Panc1 (cell line): ENCODE results near the gene MACROD2. TPM values are rescaled to one million over a fixed set of nuclear protein-coding genes. Genes with fewer than 3 reads are reported as not detected.

Experiments used
- ATAC-seq: fragments of 200-7000 bp; cut with Tn5 transposase; 2 replicates; pipeline ENCODE4 v1.9.1; 2020; ENCODE audit warnings: mild to moderate bottlenecking, moderate library complexity
- BruUV-seq: library from RNA; stranded (reverse); fragments of 400-500 nt; replicated peaks from 2 replicates; lab custom pipeline; 2021; lab: Mats Ljungman, UMichigan
- CTCF ChIA-PET: fragments of 300-600 bp; sonication (Branson Sonifier 250); formaldehyde crosslinking; loops from one replicate; lab custom pipeline; 2022; ENCODE audit warnings: antibody characterized with exemption; lab: Charles Lee
- POLR2A ChIA-PET: fragments of 300-600 bp; sonication (Branson Sonifier 250); formaldehyde crosslinking; loops from one replicate; lab custom pipeline; 2022; ENCODE audit warnings: antibody characterized with exemption; lab: Charles Lee
- DNase-seq: peaks from one replicate; pipeline ENCODE4 v3.0.0-alpha.2; 2010; ENCODE audit warnings: low read depth, low spot score
- H3K27ac ChIP-seq: 2 replicates; pipeline ENCODE4 v1.5.1; 2011; ENCODE audit warnings: mild to moderate bottlenecking, low read length, inconsistent platforms
- H3K27me3 ChIP-seq: fragments of 200-500 bp; sonication (Bioruptor generic); 2 replicates; pipeline ENCODE4 v1.6.0; 2014; ENCODE audit warnings: low read length, inconsistent platforms; ENCODE audit not compliant: control insufficient read depth, insufficient read depth
- H3K36me3 ChIP-seq: fragments of 200-500 bp; sonication (Bioruptor generic); 2 replicates; pipeline ENCODE4 v1.5.1; 2014; ENCODE audit warnings: inconsistent platforms, mild to moderate bottlenecking, low read length, moderate library complexity; ENCODE audit not compliant: control insufficient read depth, insufficient read depth
- H3K4me1 ChIP-seq: 2 replicates; pipeline ENCODE4 v1.5.1; 2011; ENCODE audit warnings: inconsistent platforms, mild to moderate bottlenecking, low read length, moderate library complexity; ENCODE audit not compliant: control insufficient read depth, insufficient read depth
- H3K4me3 ChIP-seq, 2 experiments: 2 replicates each; pipeline ENCODE4 v1.5.1; 2011 to 2012; ENCODE audit warnings: low read depth in 2 of 2, low read length in 2 of 2, mild to moderate bottlenecking in 2 of 2, inconsistent platforms in 1 of 2, moderate library complexity in 1 of 2
- H3K9me3 ChIP-seq: fragments of 200-500 bp; sonication (Bioruptor generic); 2 replicates; pipeline ENCODE4 v1.5.1; 2014; ENCODE audit warnings: low read depth, mild to moderate bottlenecking, inconsistent platforms, low read length, moderate library complexity; ENCODE audit not compliant: control insufficient read depth, insufficient read depth
- CTCF ChIP-seq: fragments of 450-650 bp; IDR thresholded peaks from 2 replicates; pipeline ENCODE4 v1.5.1; 2017; ENCODE audit warnings: mild to moderate bottlenecking
- POLR2AphosphoS5 ChIP-seq: IDR thresholded peaks from 2 replicates; pipeline ENCODE4 v1.6.1; 2012; ENCODE audit warnings: mild to moderate bottlenecking, low read depth, low read length, moderate library complexity
- REST ChIP-seq, 2 experiments: IDR thresholded peaks; 2 replicates each; pipeline ENCODE4 v1.6.1; 2011 to 2012; ENCODE audit warnings: low read depth in 2 of 2, control low read depth in 1 of 2, low read length in 1 of 2, mild to moderate bottlenecking in 1 of 2, moderate library complexity in 1 of 2; ENCODE audit not compliant: insufficient read depth in 1 of 2
- SIN3A ChIP-seq: IDR thresholded peaks from 2 replicates; pipeline ENCODE4 v1.6.1; 2012; ENCODE audit warnings: low read depth, mild to moderate bottlenecking, low read length, moderate library complexity, borderline replicate concordance; ENCODE audit not compliant: insufficient read depth
- TCF7L2 ChIP-seq: IDR thresholded peaks from 2 replicates; pipeline ENCODE4 v1.6.1; 2011; ENCODE audit warnings: mild to moderate bottlenecking, low read depth, low read length, inconsistent platforms
- in situ Hi-C: cut with HindIII; loops from 2 replicates; pipeline ENCODE4 v1.10.0; 2016; ENCODE audit warnings: low sequenced_read_pairs, low pct_unique_long_range_greater_than_20kb
- intact Hi-C: fragments of 100-400 bp; cut with micrococcal nuclease; formaldehyde crosslinking; loops from one replicate; pipeline ENCODE4 v1.10.0; 2022; ENCODE audit not compliant: unreplicated experiment
- total RNA-seq: library from RNA; stranded (reverse); gene quantifications from one replicate; pipeline ENCODE4 v1.2.1, GENCODE V29; 2021; ENCODE audit not compliant: unreplicated experiment

Gene MACROD2
- total RNA-seq, 1 experiment from 2014 or later = 1.2 TPM

GRCh38 chr20:14445902-14446301 lies 450.6 kb downstream of the MACROD2 start:
- Histone ChIP-seq H3K27ac (no peak overlapping the region), H3K36me3 (no peaks in the 10 kb centered on the region), H3K4me1 (no peaks in the 10 kb centered on the region), H3K4me3 (no peak overlapping the region), H3K9me3 (no peaks in the 10 kb centered on the region), H3K27me3 (no peaks in the 10 kb centered on the region)
- DNase-seq (no peak), ATAC-seq (no peak)
- intact Hi-C loops (no loop called here), in situ Hi-C loops (no loop called here)
- ChIA-PET POLR2A (no interaction called here), CTCF (no interaction called here)
- TF ChIP-seq POLR2AphosphoS5 (no peak), SIN3A (no peak), TCF7L2 (no peak), CTCF (no peak), REST (IDR thresholded peaks at IDR 0.05; ENCODE audit: insufficient read depth in 1 of 2, low read depth in 2 of 2, low read length in 1 of 2) (no peak)
- no TSS peak for BruUV-seq

- no peak for DNase-seq
- in situ Hi-C loops (no loop called here), intact Hi-C loops (no loop called here)
- POLR2A ChIA-PET = no interaction called here
- H3K9me3 ChIP-seq = no peaks in the 10 kb centered on the region
- H3K27ac ChIP-seq = no peak overlapping the region
- H3K4me1 ChIP-seq = no peaks in the 10 kb centered on the region
- no peaks in the 10 kb centered on the region for H3K27me3 ChIP-seq
- no peak for TF ChIP-seq POLR2AphosphoS5
- no peak for ATAC-seq
- BruUV-seq = no TSS peak
- no peaks in the 10 kb centered on the region for H3K36me3 ChIP-seq
- H3K4me3 ChIP-seq = no peak overlapping the region
- CTCF ChIA-PET = no interaction called here
Observed at GRCh38 chr20:14446446-14446845, 451.1 kb downstream of the MACROD2 start.

GRCh38 chr20:14449323-14449722 lies 454.0 kb downstream of the MACROD2 start:
- CTCF ChIA-PET = no interaction called here
- H3K9me3 ChIP-seq = no peaks in the 10 kb centered on the region
- no peaks in the 10 kb centered on the region for H3K27me3 ChIP-seq
- intact Hi-C loops = no loop called here
- no peaks in the 10 kb centered on the region for H3K36me3 ChIP-seq
- BruUV-seq = no TSS peak
- TF ChIP-seq SIN3A = no peak
- TF ChIP-seq POLR2AphosphoS5 = no peak
- no peak for TF ChIP-seq REST (IDR thresholded peaks at IDR 0.05; ENCODE audit: insufficient read depth in 1 of 2, low read depth in 2 of 2, low read length in 1 of 2)
- TF ChIP-seq TCF7L2 = no peak
- TF ChIP-seq CTCF = no peak
- H3K27ac ChIP-seq = no peak overlapping the region
- in situ Hi-C loops = no loop called here
- no peak for ATAC-seq
- no peaks in the 10 kb centered on the region for H3K4me1 ChIP-seq
- POLR2A ChIA-PET = no interaction called here
- H3K4me3 ChIP-seq = no peak overlapping the region
- DNase-seq = no peak
